PFSK-1 (cell line): ENCODE results near the gene PIK3AP1.

Experiments used
- FOXP2 ChIP-seq: optimal IDR thresholded peaks from 2 replicates; pipeline ENCODE3; 2011; ENCODE audit warnings: borderline replicate concordance, control low read depth, inconsistent platforms; ENCODE audit not compliant: insufficient read depth; ENCODE audit errors: extremely low read length, extremely low read depth
- POLR2AphosphoS5 ChIP-seq: IDR thresholded peaks from 2 replicates; pipeline ENCODE4 v1.6.1; 2012; ENCODE audit warnings: low read depth, mild to moderate bottlenecking, control low read depth, low read length, moderate library complexity
- SIN3A ChIP-seq: IDR thresholded peaks from 2 replicates; pipeline ENCODE4 v1.6.1; 2012; ENCODE audit warnings: mild to moderate bottlenecking, low read length, moderate library complexity, borderline replicate concordance; ENCODE audit not compliant: insufficient read depth
- TAF1 ChIP-seq: IDR thresholded peaks from 2 replicates; pipeline ENCODE4 v1.6.1; 2012; ENCODE audit warnings: low read length, control low read depth, borderline replicate concordance; ENCODE audit not compliant: insufficient read depth
- TF ChIP-seq, protein P1 (sequence below), 2 experiments: IDR thresholded peaks; 2 replicates each; pipeline versions ENCODE4 v1.6.1 to v1.8.0; 2011 to 2012; ENCODE audit warnings: low read depth in 2 of 2, low read length in 2 of 2, control low read depth in 1 of 2, inconsistent platforms in 1 of 2, mild to moderate bottlenecking in 1 of 2, moderate library complexity in 1 of 2; ENCODE audit not compliant: insufficient read depth in 1 of 2

Gene PIK3AP1

DNA sequence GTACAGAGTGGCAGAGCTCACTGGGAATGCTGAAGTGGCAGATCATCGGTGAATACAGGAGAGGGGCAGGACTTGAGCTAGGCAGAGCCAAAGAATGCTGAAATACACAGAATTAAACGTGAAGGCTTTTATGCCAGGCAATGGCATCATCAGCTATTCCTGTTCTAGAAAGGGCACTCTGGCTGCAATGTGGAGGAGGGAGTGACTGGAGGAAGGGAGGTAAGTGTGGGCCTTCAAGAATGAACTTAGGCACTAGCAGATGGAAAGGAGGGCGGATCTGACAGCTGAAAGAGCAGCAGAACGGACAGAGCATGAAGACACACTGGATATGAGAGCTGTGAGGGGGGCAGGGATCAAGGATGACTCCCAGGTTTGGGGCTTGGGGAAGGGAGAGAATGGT is 121.5 kb downstream of the PIK3AP1 start:
- TF ChIP-seq POLR2AphosphoS5: no peak
- no peak for TF ChIP-seq FOXP2
- no peak for TF ChIP-seq TAF1
- TF ChIP-seq, protein P1, sequence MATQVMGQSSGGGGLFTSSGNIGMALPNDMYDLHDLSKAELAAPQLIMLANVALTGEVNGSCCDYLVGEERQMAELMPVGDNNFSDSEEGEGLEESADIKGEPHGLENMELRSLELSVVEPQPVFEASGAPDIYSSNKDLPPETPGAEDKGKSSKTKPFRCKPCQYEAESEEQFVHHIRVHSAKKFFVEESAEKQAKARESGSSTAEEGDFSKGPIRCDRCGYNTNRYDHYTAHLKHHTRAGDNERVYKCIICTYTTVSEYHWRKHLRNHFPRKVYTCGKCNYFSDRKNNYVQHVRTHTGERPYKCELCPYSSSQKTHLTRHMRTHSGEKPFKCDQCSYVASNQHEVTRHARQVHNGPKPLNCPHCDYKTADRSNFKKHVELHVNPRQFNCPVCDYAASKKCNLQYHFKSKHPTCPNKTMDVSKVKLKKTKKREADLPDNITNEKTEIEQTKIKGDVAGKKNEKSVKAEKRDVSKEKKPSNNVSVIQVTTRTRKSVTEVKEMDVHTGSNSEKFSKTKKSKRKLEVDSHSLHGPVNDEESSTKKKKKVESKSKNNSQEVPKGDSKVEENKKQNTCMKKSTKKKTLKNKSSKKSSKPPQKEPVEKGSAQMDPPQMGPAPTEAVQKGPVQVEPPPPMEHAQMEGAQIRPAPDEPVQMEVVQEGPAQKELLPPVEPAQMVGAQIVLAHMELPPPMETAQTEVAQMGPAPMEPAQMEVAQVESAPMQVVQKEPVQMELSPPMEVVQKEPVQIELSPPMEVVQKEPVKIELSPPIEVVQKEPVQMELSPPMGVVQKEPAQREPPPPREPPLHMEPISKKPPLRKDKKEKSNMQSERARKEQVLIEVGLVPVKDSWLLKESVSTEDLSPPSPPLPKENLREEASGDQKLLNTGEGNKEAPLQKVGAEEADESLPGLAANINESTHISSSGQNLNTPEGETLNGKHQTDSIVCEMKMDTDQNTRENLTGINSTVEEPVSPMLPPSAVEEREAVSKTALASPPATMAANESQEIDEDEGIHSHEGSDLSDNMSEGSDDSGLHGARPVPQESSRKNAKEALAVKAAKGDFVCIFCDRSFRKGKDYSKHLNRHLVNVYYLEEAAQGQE (IDR thresholded peaks at IDR 0.05; ENCODE audit: insufficient read depth in 1 of 2, low read depth in 2 of 2, low read length in 2 of 2): no peak
- no peak for TF ChIP-seq SIN3A

- no peak for TF ChIP-seq FOXP2
- TF ChIP-seq POLR2AphosphoS5: no peak
- TF ChIP-seq TAF1: no peak
- TF ChIP-seq SIN3A: no peak
- TF ChIP-seq, protein P1 (IDR thresholded peaks at IDR 0.05; ENCODE audit: insufficient read depth in 1 of 2, low read depth in 2 of 2, low read length in 2 of 2): no peak
Observed at GRCh38 chr10:96596422-96597407, 123.6 kb downstream of the PIK3AP1 start.

GRCh38 chr10:96595741-96596140 is 124.6 kb downstream of the PIK3AP1 start:
- TF ChIP-seq FOXP2 (no peak), TAF1 (no peak), POLR2AphosphoS5 (no peak), SIN3A (no peak)
- TF ChIP-seq, protein P1 (IDR thresholded peaks at IDR 0.05; ENCODE audit: insufficient read depth in 1 of 2, low read depth in 2 of 2, low read length in 2 of 2): no peak

GRCh38 chr10:96591946-96592345 is 128.4 kb downstream of the PIK3AP1 start:
- TF ChIP-seq SIN3A: no peak
- TF ChIP-seq TAF1: no peak
- no peak for TF ChIP-seq POLR2AphosphoS5
- TF ChIP-seq, protein P1 (IDR thresholded peaks at IDR 0.05; ENCODE audit: insufficient read depth in 1 of 2, low read depth in 2 of 2, low read length in 2 of 2): no peak
- no peak for TF ChIP-seq FOXP2
